Measurements from ENCODE around the gene CRELD1.
"Not testable (repeated sequence)": the region's sequence is repeated elsewhere in the genome, so short reads cannot be mapped to it uniquely, and the experiment has no call there.

Gene CRELD1

GRCh38 chr3:9933561-9934234, at the start of gene CRELD1:
CRELD1 (plus strand) TSS chr3:9933834; CDS start chr3:9934439, 605 bp downstream.
- peak; percentile 93 for DNase-seq

- DNase-seq = no peak
Observed at GRCh38 chr3:9884555-9885165, 49.0 kb upstream of the CRELD1 start.

GRCh38 chr3:9886328-9886727, 47.3 kb upstream of the CRELD1 start:
- no peak for DNase-seq

- DNase-seq = no peak
Observed at GRCh38 chr3:9887480-9887879, 46.2 kb upstream of the CRELD1 start.

- no peak for DNase-seq
Observed at GRCh38 chr3:9888540-9888939, 45.1 kb upstream of the CRELD1 start.

- DNase-seq = no peak
Observed at GRCh38 chr3:9889405-9889804, 44.2 kb upstream of the CRELD1 start.

GRCh38 chr3:9890249-9891071, 43.2 kb upstream of the CRELD1 start, which contains the start of gene JAGN1:
JAGN1 (plus strand) TSS chr3:9890610; CDS start chr3:9890723, 113 bp downstream.
- DNase-seq = peak; percentile 83

- no peak for DNase-seq
Observed at GRCh38 chr3:9891072-9891622, 42.5 kb upstream of the CRELD1 start.

GRCh38 chr3:9893739-9894138, 39.9 kb upstream of the CRELD1 start:
- DNase-seq = no peak

- not testable (repeated sequence) for DNase-seq
Observed at GRCh38 chr3:9895715-9896114, 37.9 kb upstream of the CRELD1 start.

GRCh38 chr3:9896755-9897407, 36.8 kb upstream of the CRELD1 start:
- DNase-seq = not testable (repeated sequence)

GRCh38 chr3:9897408-9898372, 35.9 kb upstream of the CRELD1 start:
- no peak for DNase-seq

- no peak for DNase-seq
Observed at GRCh38 chr3:9898467-9899241, 35.0 kb upstream of the CRELD1 start.

GRCh38 chr3:9899289-9899791, 34.3 kb upstream of the CRELD1 start:
- no peak for DNase-seq

- not testable (repeated sequence) for DNase-seq
Observed at GRCh38 chr3:9900965-9901415, 32.6 kb upstream of the CRELD1 start.

- DNase-seq = no peak
Observed at GRCh38 chr3:9901967-9902366, 31.7 kb upstream of the CRELD1 start.

- DNase-seq = no peak
Observed at GRCh38 chr3:9902372-9903237, 31.0 kb upstream of the CRELD1 start, which contains the start of gene IL17RE. IL17RE (plus strand) TSS chr3:9902848; CDS start chr3:9902933, 85 bp downstream.

GRCh38 chr3:9903238-9903624, 30.4 kb upstream of the CRELD1 start:
- DNase-seq = no peak

GRCh38 chr3:9903904-9904303, 29.7 kb upstream of the CRELD1 start:
- no peak for DNase-seq

All from NK-92 treated with Interleukin-12 subunit alpha and Interleukin-12 subunit beta, amount 100 ng/mL, for 24 hours (cell line).